HEK293T (cell line): ENCODE measurements around the gene OR6C6.

Source experiments
- BHLHE40 ChIP-seq: fragments of 450-650 bp; IDR thresholded peaks from 2 replicates; pipeline ENCODE4 v1.6.1; 2016; ENCODE audit warnings: mild to moderate bottlenecking, moderate library complexity, borderline replicate concordance
- ELF4 ChIP-seq: fragments of 450-650 bp; IDR thresholded peaks from 2 replicates; pipeline ENCODE4 v1.6.1; 2017; ENCODE audit warnings: antibody characterized with exemption
- FOXA1 ChIP-seq: fragments of 450-650 bp; IDR thresholded peaks from 2 replicates; pipeline ENCODE4 v1.6.1; 2016; ENCODE audit warnings: mild to moderate bottlenecking
- FOXK2 ChIP-seq: fragments of 450-650 bp; IDR thresholded peaks from 2 replicates; pipeline ENCODE4 v1.6.1; 2016; ENCODE audit warnings: mild to moderate bottlenecking
- FOXM1 ChIP-seq: fragments of 450-650 bp; IDR thresholded peaks from 2 replicates; pipeline ENCODE4 v1.6.1; 2017; ENCODE audit warnings: mild to moderate bottlenecking, borderline replicate concordance
- HDGF ChIP-seq: fragments of 450-650 bp; IDR thresholded peaks from 2 replicates; pipeline ENCODE4 v1.6.1; 2017; ENCODE audit warnings: antibody characterized with exemption, borderline replicate concordance
- L3MBTL2 ChIP-seq: fragments of 450-650 bp; conservative IDR thresholded peaks from 2 replicates; pipeline ENCODE4 v1.6.1; 2016; ENCODE audit warnings: mild to moderate bottlenecking
- NFRKB ChIP-seq: fragments of 450-650 bp; IDR thresholded peaks from 2 replicates; pipeline ENCODE4 v1.6.1; 2016; ENCODE audit warnings: mild to moderate bottlenecking, moderate library complexity
- PKNOX1 ChIP-seq: fragments of 450-650 bp; IDR thresholded peaks from 2 replicates; pipeline ENCODE4 v1.6.1; 2016
- SP1 ChIP-seq: fragments of 450-650 bp; IDR thresholded peaks from 2 replicates; pipeline ENCODE4 v1.6.1; 2017
- SUZ12 ChIP-seq: fragments of 450-650 bp; IDR thresholded peaks from 2 replicates; pipeline ENCODE4 v1.6.1; 2016; ENCODE audit warnings: mild to moderate bottlenecking
- TARDBP ChIP-seq: fragments of 450-650 bp; IDR thresholded peaks from 2 replicates; pipeline ENCODE4 v1.6.1; 2016
- ZNF384 ChIP-seq: fragments of 450-650 bp; IDR thresholded peaks from 2 replicates; pipeline ENCODE4 v1.6.1; 2016

- TF ChIP-seq SUZ12: no peak
- no peak for TF ChIP-seq L3MBTL2
- no peak for TF ChIP-seq HDGF
- no peak for TF ChIP-seq ELF4
- TF ChIP-seq FOXK2: no peak
- no peak for TF ChIP-seq ZNF384
- no peak for TF ChIP-seq FOXA1
- TF ChIP-seq SP1: no peak
- TF ChIP-seq TARDBP: no peak
- no peak for TF ChIP-seq BHLHE40
- TF ChIP-seq PKNOX1: no peak
- TF ChIP-seq FOXM1: no peak
- no peak for TF ChIP-seq NFRKB
These were observed 17.7 kb upstream of the OR6C6 start, which contains the start of gene OR6C1 for GRCh38 chr12:55314043-55314442.
